Gastrocnemius medialis (tissue), 4 donors: ENCODE data around the gene HORMAD1.

Experiments used
- POLR2A ChIP-seq, 2 donors: fragments of 450-650 bp; IDR thresholded peaks; one replicate each; pipeline ENCODE4 v1.6.1; 2017; ENCODE audit warnings: antibody characterized with exemption in 2 of 2, mild to moderate bottlenecking in 2 of 2, moderate library complexity in 2 of 2
- TF ChIP-seq, protein P1 (sequence below), 5 experiments: fragments of 450-650 bp in 3 of 5; fragments of 200-600 bp in 2 of 5; sonication (generic) in 2 of 5; IDR thresholded peaks in 4 of 5; conservative IDR thresholded peaks in 1 of 5; 1 replicate in 4 of 5; 2 replicates in 1 of 5; pipeline ENCODE4 v1.5.1; 2016 to 2019; ENCODE audit warnings: antibody characterized with exemption in 5 of 5, mild to moderate bottlenecking in 3 of 5, moderate library complexity in 3 of 5

DNA sequence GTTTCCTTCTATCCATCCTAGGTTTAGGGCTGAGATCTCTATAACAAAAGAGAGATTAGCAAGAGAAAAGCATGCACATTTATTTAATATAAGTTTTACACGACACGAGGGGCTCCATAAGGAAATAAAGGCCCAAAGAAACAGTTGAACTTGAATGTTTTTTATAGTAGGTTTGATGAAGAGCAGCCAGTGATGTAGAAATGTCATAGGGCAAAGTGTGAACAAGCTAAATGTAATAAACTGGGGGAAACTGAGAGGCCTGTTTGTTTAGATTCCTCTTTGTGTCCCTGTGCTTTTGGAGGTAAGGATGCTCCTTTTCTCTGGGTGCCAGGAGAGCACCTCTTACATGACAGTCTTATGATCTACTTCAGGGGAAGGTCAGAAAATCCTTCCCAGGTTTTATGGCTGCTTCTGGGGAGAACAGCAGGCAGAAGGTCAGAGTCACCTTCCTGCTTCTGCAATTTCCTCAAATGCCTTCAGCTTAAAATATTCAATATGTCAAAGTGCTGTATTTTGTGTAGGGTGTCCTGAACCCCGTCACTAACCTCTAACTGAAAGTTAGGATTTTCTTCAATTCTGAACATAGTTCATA, 9.5 kb upstream of the HORMAD1 start:
- TF ChIP-seq, protein P1, sequence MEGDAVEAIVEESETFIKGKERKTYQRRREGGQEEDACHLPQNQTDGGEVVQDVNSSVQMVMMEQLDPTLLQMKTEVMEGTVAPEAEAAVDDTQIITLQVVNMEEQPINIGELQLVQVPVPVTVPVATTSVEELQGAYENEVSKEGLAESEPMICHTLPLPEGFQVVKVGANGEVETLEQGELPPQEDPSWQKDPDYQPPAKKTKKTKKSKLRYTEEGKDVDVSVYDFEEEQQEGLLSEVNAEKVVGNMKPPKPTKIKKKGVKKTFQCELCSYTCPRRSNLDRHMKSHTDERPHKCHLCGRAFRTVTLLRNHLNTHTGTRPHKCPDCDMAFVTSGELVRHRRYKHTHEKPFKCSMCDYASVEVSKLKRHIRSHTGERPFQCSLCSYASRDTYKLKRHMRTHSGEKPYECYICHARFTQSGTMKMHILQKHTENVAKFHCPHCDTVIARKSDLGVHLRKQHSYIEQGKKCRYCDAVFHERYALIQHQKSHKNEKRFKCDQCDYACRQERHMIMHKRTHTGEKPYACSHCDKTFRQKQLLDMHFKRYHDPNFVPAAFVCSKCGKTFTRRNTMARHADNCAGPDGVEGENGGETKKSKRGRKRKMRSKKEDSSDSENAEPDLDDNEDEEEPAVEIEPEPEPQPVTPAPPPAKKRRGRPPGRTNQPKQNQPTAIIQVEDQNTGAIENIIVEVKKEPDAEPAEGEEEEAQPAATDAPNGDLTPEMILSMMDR (IDR thresholded peaks at IDR 0.05 in 4 of 5, conservative IDR thresholded peaks at IDR 0.05 in 1 of 5) = no peak
- no peak for TF ChIP-seq POLR2A (IDR thresholded peaks at IDR 0.05)
